Uterus (tissue), 2 donors: ENCODE data around the gene TBL2.
"Not testable (repeated sequence)": the region's sequence is repeated elsewhere in the genome, so short reads cannot be mapped to it uniquely, and the experiment has no call there.

Source experiments
- POLR2A ChIP-seq, 2 donors: fragments of 450-650 bp; IDR thresholded peaks; one replicate each; pipeline ENCODE4 v1.6.1; 2016; ENCODE audit warnings: antibody characterized with exemption in 2 of 2, mild to moderate bottlenecking in 1 of 2, moderate library complexity in 1 of 2
- TF ChIP-seq, protein P1 (sequence below), 4 experiments: fragments of 200-600 bp in 2 of 4; fragments of 450-650 bp in 2 of 4; sonication (generic) in 2 of 4; IDR thresholded peaks; one replicate each; pipeline ENCODE4 v1.5.1; 2016 to 2019; ENCODE audit warnings: antibody characterized with exemption in 4 of 4, mild to moderate bottlenecking in 2 of 4, moderate library complexity in 1 of 4

DNA sequence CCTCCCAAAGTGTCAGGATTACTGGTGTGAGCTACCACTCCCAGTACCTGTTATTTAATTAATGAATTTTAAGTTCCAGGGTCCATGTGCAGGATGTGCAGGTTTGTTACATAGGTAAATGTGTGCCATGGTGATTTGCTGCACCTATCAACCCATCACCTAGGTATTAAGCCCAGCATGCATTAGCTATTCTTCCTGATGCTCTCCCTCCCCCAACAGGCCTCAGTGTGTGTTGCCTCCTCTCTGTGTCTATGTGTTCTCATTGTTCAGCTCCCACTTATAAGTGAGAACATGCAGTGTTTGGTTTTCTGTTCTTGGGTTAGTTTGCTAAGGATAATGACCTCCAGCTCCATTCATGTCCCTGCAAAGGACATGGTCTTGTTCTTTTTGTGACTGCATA lies 11.9 kb downstream of the TBL2 start:
- TF ChIP-seq POLR2A (IDR thresholded peaks at IDR 0.05), result not testable (repeated sequence)
- TF ChIP-seq, protein P1, sequence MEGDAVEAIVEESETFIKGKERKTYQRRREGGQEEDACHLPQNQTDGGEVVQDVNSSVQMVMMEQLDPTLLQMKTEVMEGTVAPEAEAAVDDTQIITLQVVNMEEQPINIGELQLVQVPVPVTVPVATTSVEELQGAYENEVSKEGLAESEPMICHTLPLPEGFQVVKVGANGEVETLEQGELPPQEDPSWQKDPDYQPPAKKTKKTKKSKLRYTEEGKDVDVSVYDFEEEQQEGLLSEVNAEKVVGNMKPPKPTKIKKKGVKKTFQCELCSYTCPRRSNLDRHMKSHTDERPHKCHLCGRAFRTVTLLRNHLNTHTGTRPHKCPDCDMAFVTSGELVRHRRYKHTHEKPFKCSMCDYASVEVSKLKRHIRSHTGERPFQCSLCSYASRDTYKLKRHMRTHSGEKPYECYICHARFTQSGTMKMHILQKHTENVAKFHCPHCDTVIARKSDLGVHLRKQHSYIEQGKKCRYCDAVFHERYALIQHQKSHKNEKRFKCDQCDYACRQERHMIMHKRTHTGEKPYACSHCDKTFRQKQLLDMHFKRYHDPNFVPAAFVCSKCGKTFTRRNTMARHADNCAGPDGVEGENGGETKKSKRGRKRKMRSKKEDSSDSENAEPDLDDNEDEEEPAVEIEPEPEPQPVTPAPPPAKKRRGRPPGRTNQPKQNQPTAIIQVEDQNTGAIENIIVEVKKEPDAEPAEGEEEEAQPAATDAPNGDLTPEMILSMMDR (IDR thresholded peaks at IDR 0.05), result not testable (repeated sequence)
